ENCODE data around the gene NBPF20. TPM values are rescaled to one million over a fixed set of nuclear protein-coding genes. Genes with fewer than 3 reads are reported as not detected.
"Not testable (repeated sequence)": the region's sequence is repeated elsewhere in the genome, so short reads cannot be mapped to it uniquely, and the experiment has no call there.

NBPF20 gene
- total RNA-seq, 1 donor from 2014 or later: 3.5 TPM

DNA sequence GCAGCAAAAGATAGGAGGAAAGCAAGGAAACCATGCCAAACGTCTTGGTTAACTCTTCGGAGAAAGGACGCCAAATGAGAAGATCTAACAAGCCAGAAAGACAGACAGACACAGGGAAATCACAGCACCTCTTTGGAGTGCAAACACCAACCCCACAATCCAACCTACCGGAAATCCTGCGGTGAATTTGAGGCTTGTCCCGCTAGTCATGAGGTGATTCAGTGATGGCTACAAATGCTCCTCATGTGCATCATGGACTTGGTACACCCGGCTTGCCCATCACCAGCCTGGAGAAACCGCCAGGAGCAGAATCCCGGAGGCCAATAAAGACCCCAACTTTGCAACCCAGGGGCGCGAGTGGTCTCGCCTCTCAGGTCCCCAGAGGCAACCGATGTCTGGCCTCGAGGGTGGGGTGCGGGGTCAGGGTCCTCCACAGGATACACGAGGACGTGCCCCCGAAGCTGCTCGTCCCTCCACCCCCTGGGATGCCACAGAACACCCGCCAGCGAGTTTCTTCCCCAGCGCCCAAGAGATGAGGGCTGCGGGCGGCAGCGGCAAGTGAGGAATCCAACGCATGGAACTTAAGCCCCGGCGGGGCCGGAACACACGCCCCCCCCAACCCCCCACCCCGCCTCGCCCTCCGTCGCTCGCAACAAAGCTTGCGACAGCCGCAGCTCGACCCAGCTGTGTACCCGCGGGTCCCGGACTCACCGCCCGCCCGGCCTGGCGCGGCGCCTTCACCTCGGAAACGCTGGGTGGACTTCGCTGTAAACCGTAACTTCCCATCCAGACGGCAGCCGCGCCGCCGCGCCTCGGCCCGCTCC lies 579 bp downstream of the NBPF20 start:
- not testable (repeated sequence) for DNase-seq (ENCODE audit: low spot score)

DNA sequence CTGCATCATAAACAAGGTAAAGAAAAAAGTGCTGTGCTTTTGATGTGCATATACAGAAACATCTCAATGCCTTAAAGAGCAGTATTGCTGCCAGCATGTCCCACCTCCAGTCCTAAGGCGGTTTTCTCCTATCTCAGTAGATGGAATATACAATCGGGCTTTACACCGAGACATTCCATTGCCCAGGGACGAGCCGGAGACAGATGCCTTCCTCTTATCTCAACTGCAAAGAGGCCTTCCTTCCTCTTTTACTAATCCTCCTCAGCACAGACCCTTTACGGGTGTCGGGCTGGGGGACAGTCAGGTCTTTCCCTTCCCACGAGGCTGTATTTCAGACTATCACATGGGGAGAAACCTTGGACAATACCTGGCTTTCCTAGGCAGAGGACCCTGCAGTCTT lies 10.3 kb downstream of the NBPF20 start:
- DNase-seq (ENCODE audit: low spot score): not testable (repeated sequence)

- DNase-seq (ENCODE audit: low spot score): not testable (repeated sequence)
Measured at GRCh38 chr1:145407266-145407665, 18.1 kb downstream of the NBPF20 start.

- DNase-seq (ENCODE audit: low spot score): not testable (repeated sequence)
Measured at GRCh38 chr1:145404949-145405348, 20.5 kb downstream of the NBPF20 start.

GRCh38 chr1:145400701-145401100 lies 24.7 kb downstream of the NBPF20 start:
- DNase-seq (ENCODE audit: low spot score): not testable (repeated sequence)

Other genes with a start within 250 kb of the NBPF20 start
- gene PPIAL4D, start 183.4 kb downstream of the NBPF20 start, total RNA-seq: not detected
- gene GPR89A, start 182.4 kb upstream of the NBPF20 start, total RNA-seq: 14.5 TPM